Measurements from ENCODE around the gene LRIG1.
A peak's percentile ranks its signal among the peaks of the same experiment; 100 is the strongest.

LRIG1 gene

DNA sequence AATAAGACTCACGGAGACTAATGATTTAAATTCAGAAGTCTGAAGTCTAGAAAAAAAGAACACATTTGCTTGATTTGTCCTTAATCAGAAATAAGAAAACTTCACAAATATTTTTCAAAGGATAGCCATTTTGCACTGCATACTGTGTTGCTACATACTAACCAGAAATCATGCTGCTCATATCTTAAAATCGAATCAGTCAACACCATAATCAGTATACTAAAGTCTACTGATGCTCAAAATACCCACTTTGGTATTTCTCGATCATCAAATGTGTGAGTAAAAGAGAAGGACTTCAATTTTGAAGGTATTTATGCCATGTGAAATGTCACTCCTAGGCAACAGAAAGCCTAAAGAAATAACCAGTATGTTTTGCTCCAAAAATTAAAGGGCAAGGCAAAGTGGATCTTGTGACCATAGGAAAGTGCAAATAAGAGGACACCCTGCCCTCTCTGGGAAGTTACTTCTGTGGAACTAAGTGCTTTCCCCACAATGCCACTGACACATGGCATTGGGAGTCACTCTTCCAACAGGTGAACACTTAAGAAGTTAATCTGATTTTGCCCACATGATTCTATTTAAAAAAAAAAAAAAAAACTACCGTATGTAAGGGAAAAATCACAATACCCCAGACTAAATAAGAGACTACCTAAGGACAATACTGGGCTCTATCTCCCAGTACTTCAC, 2.7 kb downstream of the LRIG1 start:
- no peak for DNase-seq (ENCODE audit: low read depth)
- peak overlapping the region; percentile 12; the same call in 1 of the 2 replicates for H3K4me3 ChIP-seq (ENCODE audit: low read length)

DNA sequence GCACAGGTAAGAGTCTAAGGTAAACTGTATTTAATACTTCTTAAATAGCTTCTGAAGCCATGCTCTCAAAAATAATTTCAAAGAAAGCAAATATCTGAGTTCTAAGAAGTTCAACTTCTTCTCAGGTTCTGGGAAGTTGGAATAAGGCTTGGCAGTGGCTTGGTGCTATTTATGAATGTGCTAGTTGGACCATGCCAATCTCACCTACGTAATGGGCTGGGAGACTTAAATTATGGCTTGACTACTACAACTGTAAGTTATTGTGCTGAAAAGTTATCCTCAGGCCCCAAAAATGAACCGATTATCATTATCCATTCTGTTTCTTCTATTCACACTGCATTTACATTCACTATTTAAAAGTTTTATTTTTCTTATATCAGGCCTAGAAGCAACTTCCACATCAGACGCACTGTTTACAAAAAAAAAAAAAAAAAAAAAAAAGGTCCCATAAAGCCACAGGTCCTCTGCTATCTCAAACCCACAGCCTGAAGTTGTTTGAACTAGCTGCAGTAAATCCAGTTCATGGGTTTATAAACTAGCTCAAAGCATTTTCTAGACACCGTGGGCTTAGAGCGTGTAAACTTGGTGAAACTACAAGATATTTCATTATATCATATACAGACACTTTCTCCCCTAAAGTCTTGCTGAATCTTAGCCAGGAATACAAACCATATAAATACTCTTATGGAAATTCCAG, 3.4 kb downstream of the LRIG1 start:
- H3K4me3 ChIP-seq (ENCODE audit: low read length): no peak overlapping the region
- TF ChIP-seq CTCF (conservative IDR thresholded peaks at IDR 0.05; ENCODE audit: low read length): no peak
- no peak for DNase-seq (ENCODE audit: low read depth)

More for the DNA sequence above, 2.7 kb downstream of the LRIG1 start:
- no peak for TF ChIP-seq CTCF (conservative IDR thresholded peaks at IDR 0.05; ENCODE audit: low read length)

DNA sequence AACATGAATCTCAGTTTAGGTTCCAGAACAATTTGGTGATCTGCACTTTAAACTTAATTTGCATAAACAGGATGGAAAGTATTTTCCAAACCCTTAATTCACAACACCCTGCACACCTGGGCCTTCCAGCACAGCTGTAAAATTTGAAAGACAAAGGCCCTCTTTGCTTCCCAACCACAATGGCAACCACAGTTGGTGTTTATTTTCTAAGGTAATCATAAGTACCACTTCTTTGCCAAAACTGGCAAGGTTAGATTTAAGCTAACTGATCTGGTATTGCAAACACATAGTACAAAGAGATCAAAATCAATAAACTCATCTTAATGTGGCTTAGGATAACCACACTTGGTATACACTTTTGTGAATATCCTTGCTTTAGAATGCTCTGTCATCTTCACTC, 4.1 kb downstream of the LRIG1 start:
- no peak for TF ChIP-seq CTCF (conservative IDR thresholded peaks at IDR 0.05; ENCODE audit: low read length)
- DNase-seq (ENCODE audit: low read depth): no peak
- H3K4me3 ChIP-seq (ENCODE audit: low read length): no peak overlapping the region

- H3K4me3 ChIP-seq (ENCODE audit: low read length): no peak overlapping the region
- TF ChIP-seq CTCF (conservative IDR thresholded peaks at IDR 0.05; ENCODE audit: low read length): no peak
- DNase-seq (ENCODE audit: low read depth): no peak
Measured at GRCh38 chr3:66496301-66496700, 4.5 kb downstream of the LRIG1 start.

DNA sequence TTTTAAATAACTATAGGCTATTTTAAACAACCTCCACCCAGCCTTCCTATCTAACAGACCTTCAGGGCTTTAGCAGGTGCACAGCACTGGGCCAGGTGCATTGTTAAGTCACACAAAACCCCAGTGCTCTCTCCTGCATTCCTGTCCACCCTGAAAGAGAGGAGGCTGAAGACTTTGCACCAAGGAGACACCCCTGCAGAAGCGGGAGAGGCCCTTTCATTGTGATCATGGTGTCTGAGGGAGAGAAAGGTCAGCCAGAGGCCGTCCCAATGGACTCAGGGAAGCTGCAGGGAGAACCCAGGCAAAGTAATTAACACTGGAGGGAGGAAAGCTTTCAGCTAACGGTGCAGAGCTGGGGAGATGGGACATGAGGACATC, 5.2 kb downstream of the LRIG1 start:
- H3K4me3 ChIP-seq (ENCODE audit: low read length): no peak overlapping the region
- no peak for DNase-seq (ENCODE audit: low read depth)
- TF ChIP-seq CTCF (conservative IDR thresholded peaks at IDR 0.05; ENCODE audit: low read length): no peak

DNA sequence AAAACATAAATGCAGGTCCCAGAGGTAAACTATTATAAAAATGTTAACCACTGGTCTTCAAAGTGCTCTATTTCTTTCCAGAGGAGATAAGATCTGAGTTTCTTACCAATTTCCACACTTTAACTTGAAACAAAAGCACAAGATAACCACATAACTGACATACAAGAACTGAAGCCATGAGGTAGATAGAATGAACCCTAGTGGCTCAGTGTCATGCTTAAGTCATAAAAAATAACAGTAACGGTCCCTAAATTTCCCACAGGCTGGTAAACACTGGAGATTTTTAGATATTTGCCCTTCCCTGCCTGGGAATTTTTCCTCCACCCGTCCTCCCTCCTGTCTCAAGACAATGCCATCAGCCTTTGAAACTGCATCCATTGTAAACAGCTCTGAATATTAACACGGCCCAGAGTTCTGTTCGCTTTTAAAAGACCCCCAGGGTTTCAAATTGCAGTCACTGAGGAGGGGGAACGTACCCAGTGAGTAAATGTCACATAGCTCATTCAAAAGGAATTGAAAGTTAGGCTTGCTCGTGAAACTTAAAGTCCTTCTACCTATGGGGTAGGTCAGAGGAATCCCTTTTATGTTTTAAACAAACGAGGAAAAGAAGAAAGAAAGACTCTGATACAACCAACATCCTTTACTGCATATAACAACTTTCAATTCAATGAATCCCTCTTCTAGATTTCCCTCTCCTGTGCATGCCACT, 5.7 kb downstream of the LRIG1 start:
- no peak for TF ChIP-seq CTCF (conservative IDR thresholded peaks at IDR 0.05; ENCODE audit: low read length)
- H3K4me3 ChIP-seq (ENCODE audit: low read length): no peak overlapping the region
- no peak for DNase-seq (ENCODE audit: low read depth)
